ENCODE results near the gene PPM1F.

Gene PPM1F

DNA sequence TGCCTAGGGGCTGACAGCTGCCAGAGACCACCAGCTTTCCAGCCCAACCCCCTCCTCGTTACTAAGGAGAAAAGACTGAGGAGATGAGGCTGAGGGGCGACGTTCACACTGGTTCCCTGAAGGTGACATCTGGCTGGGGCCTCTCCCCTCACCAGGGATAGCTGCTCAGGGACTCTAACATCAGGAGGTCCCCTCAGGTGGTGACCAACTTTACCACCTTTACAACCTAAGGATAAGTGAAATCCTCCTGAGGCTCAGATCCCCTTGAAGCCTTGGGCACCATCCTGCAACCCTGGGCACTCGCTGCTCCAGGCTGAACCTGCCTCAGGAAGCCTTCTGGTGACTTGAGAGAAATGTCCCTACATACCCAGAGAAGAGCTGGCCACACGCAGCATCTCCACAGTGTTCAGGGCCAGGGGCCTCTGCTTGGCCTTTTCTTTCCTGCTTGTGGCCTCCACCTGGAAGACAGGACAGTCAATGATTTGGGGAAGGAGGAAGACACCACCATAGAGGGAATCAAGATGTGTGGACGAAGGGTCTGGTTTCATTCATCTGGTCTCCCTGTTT, 12.4 kb upstream of the PPM1F start:
- Histone ChIP-seq H2AK5ac (ENCODE audit: low read depth, low read length) (no peak overlapping the region), H4K8ac (ENCODE audit: low read depth, low read length) (no peak overlapping the region), H3K14ac (ENCODE audit: low read length) (no peak overlapping the region), H2AFZ (ENCODE audit: low read length) (no peak overlapping the region), H3K36me3 (replicated peaks in 1 of 2; ENCODE audit: control insufficient read depth in 2 of 2, insufficient read depth in 2 of 2, low read length in 2 of 2) (peaks cover 70 to 96% of the 10 kb centered on the region in 2 donors), H3K4ac (ENCODE audit: low read length) (no peak overlapping the region), H3K23ac (ENCODE audit: low read depth, low read length, poor library complexity) (peak overlapping the region; percentile 77), H3K27ac (replicated peaks; ENCODE audit: low read length) (no peak overlapping the region), H3K4me2 (ENCODE audit: insufficient read depth, low read length, poor library complexity, severe bottlenecking) (no peak overlapping the region), H2BK15ac (ENCODE audit: low read length) (no peak overlapping the region), H3K18ac (ENCODE audit: low read length) (no peak overlapping the region), H3K9me3 (replicated peaks in 1 of 2; ENCODE audit: control insufficient read depth in 2 of 2, insufficient read depth in 1 of 2, low read depth in 1 of 2, low read length in 2 of 2) (peaks cover 0 to 3% of the 10 kb centered on the region in 2 donors), H4K91ac (ENCODE audit: low read depth, low read length, poor library complexity) (no peak overlapping the region), H3K79me1 (ENCODE audit: low read depth, low read length) (peaks cover 2% of the 10 kb centered on the region), H3K9ac (ENCODE audit: low read depth, low read length, poor library complexity) (no peak overlapping the region), H2BK12ac (ENCODE audit: low read length) (no peak overlapping the region), H3K4me1 (ENCODE audit: control insufficient read depth in 2 of 2, insufficient read depth in 1 of 2, low read depth in 1 of 2, low read length in 2 of 2) (no peaks in the 10 kb centered on the region), H2BK120ac (ENCODE audit: low read depth, low read length) (no peak overlapping the region), H2BK5ac (ENCODE audit: low read length) (no peak overlapping the region), H3K27me3 (ENCODE audit: control insufficient read depth in 3 of 3, insufficient read depth in 3 of 3, low read depth in 1 of 3, low read length in 3 of 3) (no peaks in the 10 kb centered on the region), H3K4me3 (ENCODE audit: low read length in 2 of 2) (no peak overlapping the region)
- no peak for DNase-seq (ENCODE audit: low spot score)
- no CpG with 5 or more reads among the region's 6 CpGs for WGBS, 2 donors (ENCODE audit: extremely low coverage in 2 of 2, insufficient read length in 2 of 2, insufficient replicate concordance in 1 of 2)

DNA sequence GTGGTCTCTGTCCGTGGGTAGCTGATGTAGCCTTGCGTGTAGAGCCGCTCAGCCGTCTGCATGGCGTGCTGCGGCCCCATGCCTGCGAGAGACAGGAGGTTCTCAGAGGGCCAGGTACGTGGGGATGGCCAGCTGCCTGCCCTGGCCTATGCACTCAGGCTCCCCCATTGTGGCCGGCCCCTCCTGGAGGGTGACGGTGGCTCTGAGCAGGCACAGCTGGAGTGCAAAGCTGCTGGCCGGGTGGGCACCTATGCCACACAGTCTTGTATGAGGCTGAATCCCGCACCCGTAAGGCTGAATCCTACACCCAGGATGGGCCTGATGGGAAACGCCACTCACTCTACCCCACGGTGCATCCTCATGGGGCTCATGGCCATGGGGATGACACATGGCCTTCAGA, 11.6 kb upstream of the PPM1F start:
- Histone ChIP-seq H3K4me2 (ENCODE audit: insufficient read depth, low read length, poor library complexity, severe bottlenecking) (no peak overlapping the region), H3K4me1 (ENCODE audit: control insufficient read depth in 2 of 2, insufficient read depth in 1 of 2, low read depth in 1 of 2, low read length in 2 of 2) (no peaks in the 10 kb centered on the region)

DNA sequence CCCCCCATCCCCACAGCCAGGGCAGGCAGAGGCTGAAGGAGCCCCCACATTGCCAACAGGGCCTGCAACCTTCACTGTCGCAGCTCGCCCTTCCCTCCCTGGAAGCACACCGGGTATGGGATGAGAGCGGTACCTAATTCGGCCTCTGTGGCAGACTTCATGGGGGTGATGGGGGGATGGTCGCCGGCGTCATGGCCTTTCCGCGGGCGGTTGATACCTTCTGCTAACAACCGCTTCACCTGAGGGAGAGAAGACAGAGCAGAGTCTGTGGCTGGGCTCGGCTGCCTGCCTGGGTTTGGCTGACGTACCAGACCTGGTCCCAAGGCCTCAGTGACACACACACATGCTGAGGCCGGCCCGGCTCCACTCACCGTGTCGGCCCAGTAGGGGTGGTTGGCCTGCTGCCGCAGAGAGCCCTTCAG, 11.2 kb upstream of the PPM1F start:
- Histone ChIP-seq H2BK5ac (ENCODE audit: low read length) (no peak overlapping the region), H3K4me2 (ENCODE audit: insufficient read depth, low read length, poor library complexity, severe bottlenecking) (no peak overlapping the region), H3K4ac (ENCODE audit: low read length) (peak overlapping the region; percentile 2), H3K27ac (replicated peaks; ENCODE audit: low read length) (no peak overlapping the region), H3K14ac (ENCODE audit: low read length) (no peak overlapping the region), H3K4me3 (ENCODE audit: low read length in 2 of 2) (no peak overlapping the region), H2BK15ac (ENCODE audit: low read length) (no peak overlapping the region), H4K8ac (ENCODE audit: low read depth, low read length) (no peak overlapping the region), H3K23ac (ENCODE audit: low read depth, low read length, poor library complexity) (peak overlapping the region; percentile 77), H2BK120ac (ENCODE audit: low read depth, low read length) (no peak overlapping the region), H3K9ac (ENCODE audit: low read depth, low read length, poor library complexity) (no peak overlapping the region), H3K18ac (ENCODE audit: low read length) (no peak overlapping the region), H4K91ac (ENCODE audit: low read depth, low read length, poor library complexity) (no peak overlapping the region), H3K9me3 (replicated peaks in 1 of 2; ENCODE audit: control insufficient read depth in 2 of 2, insufficient read depth in 1 of 2, low read depth in 1 of 2, low read length in 2 of 2) (peaks cover 0 to 3% of the 10 kb centered on the region in 2 donors), H2AFZ (ENCODE audit: low read length) (no peak overlapping the region), H3K79me1 (ENCODE audit: low read depth, low read length) (peaks cover 2% of the 10 kb centered on the region), H3K36me3 (replicated peaks in 1 of 2; ENCODE audit: control insufficient read depth in 2 of 2, insufficient read depth in 2 of 2, low read length in 2 of 2) (peaks cover 79 to 100% of the 10 kb centered on the region in 2 donors), H3K4me1 (ENCODE audit: control insufficient read depth in 2 of 2, insufficient read depth in 1 of 2, low read depth in 1 of 2, low read length in 2 of 2) (no peaks in the 10 kb centered on the region), H3K27me3 (ENCODE audit: control insufficient read depth in 3 of 3, insufficient read depth in 3 of 3, low read depth in 1 of 3, low read length in 3 of 3) (no peaks in the 10 kb centered on the region), H2BK12ac (ENCODE audit: low read length) (no peak overlapping the region), H2AK5ac (ENCODE audit: low read depth, low read length) (no peak overlapping the region)
- WGBS, 2 donors (ENCODE audit: extremely low coverage in 2 of 2, insufficient read length in 2 of 2, insufficient replicate concordance in 1 of 2): no CpG with 5 or more reads among the region's 19 CpGs
- no peak for DNase-seq (ENCODE audit: low spot score)

More for the DNA sequence above, 11.6 kb upstream of the PPM1F start:
- Histone ChIP-seq H3K36me3 (replicated peaks in 1 of 2; ENCODE audit: control insufficient read depth in 2 of 2, insufficient read depth in 2 of 2, low read length in 2 of 2) (peaks cover 75 to 99% of the 10 kb centered on the region in 2 donors), H3K4ac (ENCODE audit: low read length) (no peak overlapping the region), H4K8ac (ENCODE audit: low read depth, low read length) (no peak overlapping the region), H3K27me3 (ENCODE audit: control insufficient read depth in 3 of 3, insufficient read depth in 3 of 3, low read depth in 1 of 3, low read length in 3 of 3) (no peaks in the 10 kb centered on the region), H3K4me3 (ENCODE audit: low read length in 2 of 2) (no peak overlapping the region), H4K91ac (ENCODE audit: low read depth, low read length, poor library complexity) (no peak overlapping the region), H3K9ac (ENCODE audit: low read depth, low read length, poor library complexity) (peak overlapping the region; percentile 72), H3K79me1 (ENCODE audit: low read depth, low read length) (peaks cover 2% of the 10 kb centered on the region), H3K23ac (ENCODE audit: low read depth, low read length, poor library complexity) (peak overlapping the region; percentile 77), H2BK15ac (ENCODE audit: low read length) (no peak overlapping the region), H2AK5ac (ENCODE audit: low read depth, low read length) (no peak overlapping the region), H3K14ac (ENCODE audit: low read length) (no peak overlapping the region), H2BK120ac (ENCODE audit: low read depth, low read length) (no peak overlapping the region), H2BK12ac (ENCODE audit: low read length) (no peak overlapping the region), H3K9me3 (replicated peaks in 1 of 2; ENCODE audit: control insufficient read depth in 2 of 2, insufficient read depth in 1 of 2, low read depth in 1 of 2, low read length in 2 of 2) (peaks cover 0 to 3% of the 10 kb centered on the region in 2 donors), H2BK5ac (ENCODE audit: low read length) (no peak overlapping the region), H2AFZ (ENCODE audit: low read length) (no peak overlapping the region), H3K27ac (replicated peaks; ENCODE audit: low read length) (no peak overlapping the region), H3K18ac (ENCODE audit: low read length) (no peak overlapping the region)
- no CpG with 5 or more reads among the region's 15 CpGs for WGBS, 2 donors (ENCODE audit: extremely low coverage in 2 of 2, insufficient read length in 2 of 2, insufficient replicate concordance in 1 of 2)
- DNase-seq (ENCODE audit: low spot score): no peak

DNA sequence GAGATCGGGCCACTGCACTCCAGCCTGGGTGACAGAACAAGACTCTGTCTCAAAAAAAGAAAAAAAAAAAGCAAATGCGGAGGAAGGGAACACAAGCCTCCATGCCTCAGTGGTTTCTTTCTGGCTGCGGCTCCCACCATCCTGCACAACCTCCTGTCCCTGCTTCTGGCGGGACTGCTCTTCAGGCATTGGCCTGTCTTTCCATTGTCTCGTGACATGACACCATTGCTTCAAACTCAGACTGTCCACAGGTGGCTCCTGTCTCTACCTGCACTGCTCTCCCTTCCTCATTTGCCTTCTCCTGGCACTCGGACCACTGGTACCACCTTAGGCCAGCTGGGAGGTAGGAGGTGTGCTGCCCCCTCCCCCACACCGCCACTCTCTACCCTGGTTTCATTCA, 10.6 kb upstream of the PPM1F start:
- H3K27me3 ChIP-seq (ENCODE audit: control insufficient read depth in 3 of 3, insufficient read depth in 3 of 3, low read depth in 1 of 3, low read length in 3 of 3): no peaks in the 10 kb centered on the region
- no peak overlapping the region for H2AFZ ChIP-seq (ENCODE audit: low read length)
- no peak overlapping the region for H4K91ac ChIP-seq (ENCODE audit: low read depth, low read length, poor library complexity)
- no peak overlapping the region for H3K4me2 ChIP-seq (ENCODE audit: insufficient read depth, low read length, poor library complexity, severe bottlenecking)
- peaks cover 79 to 100% of the 10 kb centered on the region in 2 donors for H3K36me3 ChIP-seq (replicated peaks in 1 of 2; ENCODE audit: control insufficient read depth in 2 of 2, insufficient read depth in 2 of 2, low read length in 2 of 2)
- no peaks in the 10 kb centered on the region for H3K4me1 ChIP-seq (ENCODE audit: control insufficient read depth in 2 of 2, insufficient read depth in 1 of 2, low read depth in 1 of 2, low read length in 2 of 2)
- peaks cover 2% of the 10 kb centered on the region for H3K79me1 ChIP-seq (ENCODE audit: low read depth, low read length)
- no peak overlapping the region for H3K27ac ChIP-seq (replicated peaks; ENCODE audit: low read length)
- no peak overlapping the region for H3K9ac ChIP-seq (ENCODE audit: low read depth, low read length, poor library complexity)
- WGBS, 2 donors (ENCODE audit: extremely low coverage in 2 of 2, insufficient read length in 2 of 2, insufficient replicate concordance in 1 of 2): no CpG with 5 or more reads among the region's 7 CpGs
- H4K8ac ChIP-seq (ENCODE audit: low read depth, low read length): no peak overlapping the region
- H3K4me3 ChIP-seq (ENCODE audit: low read length in 2 of 2): no peak overlapping the region
- H3K18ac ChIP-seq (ENCODE audit: low read length): no peak overlapping the region
- H2AK5ac ChIP-seq (ENCODE audit: low read depth, low read length): no peak overlapping the region
- H3K9me3 ChIP-seq (replicated peaks in 1 of 2; ENCODE audit: control insufficient read depth in 2 of 2, insufficient read depth in 1 of 2, low read depth in 1 of 2, low read length in 2 of 2): peaks cover 0 to 3% of the 10 kb centered on the region in 2 donors
- H3K23ac ChIP-seq (ENCODE audit: low read depth, low read length, poor library complexity): no peak overlapping the region
- no peak overlapping the region for H2BK12ac ChIP-seq (ENCODE audit: low read length)
- H2BK120ac ChIP-seq (ENCODE audit: low read depth, low read length): no peak overlapping the region
- no peak overlapping the region for H2BK5ac ChIP-seq (ENCODE audit: low read length)
- peak overlapping the region; percentile 2 for H3K4ac ChIP-seq (ENCODE audit: low read length)
- H3K14ac ChIP-seq (ENCODE audit: low read length): no peak overlapping the region
- DNase-seq (ENCODE audit: low spot score): no peak
- H2BK15ac ChIP-seq (ENCODE audit: low read length): no peak overlapping the region

Data from neuronal stem cell (in vitro differentiated cells).